Spleen (tissue), 7 donors: Measurements from ENCODE around the gene CLCN6.

Experiments
- CTCF ChIP-seq, 11 experiments: fragments of 200-600 bp in 7 of 11; fragments of 450-650 bp in 4 of 11; sonication (generic) in 4 of 11; IDR thresholded peaks in 8 of 11; conservative IDR thresholded peaks in 3 of 11; 1 replicate in 7 of 11; 2 replicates in 4 of 11; pipeline versions ENCODE4 v1.4.0 to v1.8.0; 2016 to 2021; ENCODE audit warnings: antibody characterized with exemption in 11 of 11, inconsistent platforms in 4 of 11, mild to moderate bottlenecking in 1 of 11
- POLR2A ChIP-seq, 3 donors: fragments of 450-650 bp; IDR thresholded peaks; one replicate each; pipeline ENCODE4 v1.5.1; 2017; ENCODE audit warnings: antibody characterized with exemption in 3 of 3, mild to moderate bottlenecking in 1 of 3
- donor health status: DM: no; HTN: no; CAD: no; lungs with moderate emphysema.
- donor health status: DM: no; HTN: no; CAD: no.
- donor health status: DM: no; HTN: no; CAD: no.

GRCh38 chr1:11891433-11892186, 85.6 kb downstream of the CLCN6 start:
- TF ChIP-seq CTCF (IDR thresholded peaks at IDR 0.05 in 8 of 11, conservative IDR thresholded peaks at IDR 0.05 in 3 of 11) (no peak), POLR2A (IDR thresholded peaks at IDR 0.05) (no peak)
